Measurements from ENCODE around the gene CDR2. TPM values are rescaled to one million over a fixed set of nuclear protein-coding genes. Genes with fewer than 3 reads are reported as not detected.

Gene CDR2
- total RNA-seq, 2 donors from 2014 or later = 17.6 to 24.3 TPM

GRCh38 chr16:22348291-22348690 is 26.1 kb downstream of the CDR2 start:
- DNase-seq = no peak
- Histone ChIP-seq H3K4me3 (ENCODE audit: low read length) (no peak overlapping the region), H3K9me3 (ENCODE audit: control insufficient read depth, low read length) (peaks cover 6% of the 10 kb centered on the region), H3K27ac (ENCODE audit: low read depth, low read length) (no peak overlapping the region), H3K27me3 (ENCODE audit: control insufficient read depth, insufficient read depth, low read length, poor library complexity, severe bottlenecking) (no peaks in the 10 kb centered on the region), H3K4me1 (ENCODE audit: control insufficient read depth, insufficient read depth, low read length) (peaks cover 9% of the 10 kb centered on the region), H3K36me3 (ENCODE audit: control insufficient read depth, insufficient read depth, low read length) (peaks cover 78% of the 10 kb centered on the region), H3K9ac (ENCODE audit: extremely low read depth, low read length, poor library complexity, severe bottlenecking) (no peak overlapping the region)
- WGBS, 2 experiments (ENCODE audit: insufficient coverage in 1 of 2, insufficient read length in 1 of 2) = 100% methylated on average over 2 of the region's 2 CpGs
- Mint-ChIP-seq H3K36me3 (ENCODE audit: low read depth) (peaks cover 59% of the 10 kb centered on the region), H3K4me3 (no peak overlapping the region), H3K9me3 (peaks cover 7% of the 10 kb centered on the region), H3K27me3 (ENCODE audit: insufficient read depth) (no peaks in the 10 kb centered on the region), H3K4me1 (peaks cover 24% of the 10 kb centered on the region), H3K27ac (no peak overlapping the region)
- TF ChIP-seq, protein P1, sequence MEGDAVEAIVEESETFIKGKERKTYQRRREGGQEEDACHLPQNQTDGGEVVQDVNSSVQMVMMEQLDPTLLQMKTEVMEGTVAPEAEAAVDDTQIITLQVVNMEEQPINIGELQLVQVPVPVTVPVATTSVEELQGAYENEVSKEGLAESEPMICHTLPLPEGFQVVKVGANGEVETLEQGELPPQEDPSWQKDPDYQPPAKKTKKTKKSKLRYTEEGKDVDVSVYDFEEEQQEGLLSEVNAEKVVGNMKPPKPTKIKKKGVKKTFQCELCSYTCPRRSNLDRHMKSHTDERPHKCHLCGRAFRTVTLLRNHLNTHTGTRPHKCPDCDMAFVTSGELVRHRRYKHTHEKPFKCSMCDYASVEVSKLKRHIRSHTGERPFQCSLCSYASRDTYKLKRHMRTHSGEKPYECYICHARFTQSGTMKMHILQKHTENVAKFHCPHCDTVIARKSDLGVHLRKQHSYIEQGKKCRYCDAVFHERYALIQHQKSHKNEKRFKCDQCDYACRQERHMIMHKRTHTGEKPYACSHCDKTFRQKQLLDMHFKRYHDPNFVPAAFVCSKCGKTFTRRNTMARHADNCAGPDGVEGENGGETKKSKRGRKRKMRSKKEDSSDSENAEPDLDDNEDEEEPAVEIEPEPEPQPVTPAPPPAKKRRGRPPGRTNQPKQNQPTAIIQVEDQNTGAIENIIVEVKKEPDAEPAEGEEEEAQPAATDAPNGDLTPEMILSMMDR (conservative IDR thresholded peaks at IDR 0.05) = no peak

DNA sequence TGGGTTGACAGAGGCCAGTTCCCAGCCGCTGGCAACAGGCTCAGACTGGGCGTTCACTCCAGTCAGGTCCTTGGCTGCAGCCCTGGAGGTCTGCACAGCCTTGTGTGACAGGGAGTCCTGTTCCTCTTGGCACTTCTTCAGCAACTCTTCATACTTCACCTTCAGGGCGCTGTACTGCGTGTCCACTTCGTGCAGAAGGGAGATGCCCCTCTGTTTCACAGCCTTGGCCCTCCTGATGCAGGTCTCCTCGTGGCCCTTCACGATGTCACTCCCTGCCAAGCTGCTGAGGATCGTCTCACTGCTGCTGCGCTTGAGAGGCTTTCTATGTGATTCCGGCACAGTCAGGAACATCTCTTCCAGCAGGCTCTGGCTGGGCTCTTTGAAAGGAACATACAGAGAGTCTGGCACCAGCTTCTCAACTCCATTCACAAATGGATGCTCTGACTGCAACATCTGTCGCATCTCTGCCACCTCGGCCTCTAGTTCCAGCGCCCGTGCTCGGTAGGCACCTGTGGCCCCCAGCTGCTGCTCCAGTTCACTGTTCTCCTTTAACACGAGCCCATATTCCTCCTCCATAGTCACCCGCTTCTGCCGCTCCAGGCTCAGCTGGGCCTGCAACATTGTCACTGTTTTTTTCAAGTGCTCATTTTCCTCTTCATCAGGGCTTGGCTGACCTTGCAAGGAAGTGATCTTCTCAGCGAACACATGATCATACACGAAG is 27.2 kb downstream of the CDR2 start:
- H3K4me1 ChIP-seq (ENCODE audit: control insufficient read depth, insufficient read depth, low read length) = peaks cover 6% of the 10 kb centered on the region

DNA sequence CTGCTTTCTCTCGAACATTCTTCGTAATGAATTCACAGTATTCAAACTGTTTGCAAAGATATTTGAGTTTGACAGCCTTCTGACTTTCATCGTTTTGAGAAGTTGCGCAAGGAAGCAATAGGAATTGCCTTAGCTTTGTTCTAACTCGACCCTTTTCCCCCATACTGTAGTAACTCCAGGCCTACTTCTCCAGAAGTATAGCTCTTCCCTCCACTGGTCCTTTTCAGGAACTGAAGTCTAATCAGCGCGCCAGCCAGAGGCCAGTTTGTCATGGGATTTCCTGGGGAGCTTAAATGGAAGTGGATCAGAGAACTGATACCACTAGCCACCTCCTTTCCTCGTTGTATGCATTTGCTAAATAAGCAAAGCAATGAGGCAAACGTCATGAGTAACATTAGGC is 27.9 kb downstream of the CDR2 start:
- H3K9me3 ChIP-seq (ENCODE audit: control insufficient read depth, low read length) = peaks cover 14% of the 10 kb centered on the region
- H3K9ac ChIP-seq (ENCODE audit: extremely low read depth, low read length, poor library complexity, severe bottlenecking) = no peak overlapping the region
- H3K4me3 ChIP-seq (ENCODE audit: low read length) = no peak overlapping the region
- Mint-ChIP-seq H3K9me3 (peaks cover 4% of the 10 kb centered on the region), H3K36me3 (ENCODE audit: low read depth) (peaks cover 49% of the 10 kb centered on the region), H3K4me1 (peaks cover 15% of the 10 kb centered on the region), H3K27me3 (ENCODE audit: insufficient read depth) (no peaks in the 10 kb centered on the region), H3K27ac (peak overlapping the region; percentile 11), H3K4me3 (no peak overlapping the region)
- no peaks in the 10 kb centered on the region for H3K27me3 ChIP-seq (ENCODE audit: control insufficient read depth, insufficient read depth, low read length, poor library complexity, severe bottlenecking)
- H3K27ac ChIP-seq (ENCODE audit: low read depth, low read length) = no peak overlapping the region
- peaks cover 65% of the 10 kb centered on the region for H3K36me3 ChIP-seq (ENCODE audit: control insufficient read depth, insufficient read depth, low read length)
- 89 to 91% methylated on average over 9 of the region's 9 CpGs for WGBS, 2 experiments (ENCODE audit: insufficient coverage in 1 of 2, insufficient read length in 1 of 2)
- TF ChIP-seq, protein P1 (conservative IDR thresholded peaks at IDR 0.05) = no peak
- DNase-seq = no peak
- H3K4me1 ChIP-seq (ENCODE audit: control insufficient read depth, insufficient read depth, low read length) = peaks cover 6% of the 10 kb centered on the region

More for the DNA sequence above, 27.2 kb downstream of the CDR2 start:
- H3K36me3 ChIP-seq (ENCODE audit: control insufficient read depth, insufficient read depth, low read length) = peaks cover 73% of the 10 kb centered on the region
- H3K9me3 Mint-ChIP-seq = peaks cover 7% of the 10 kb centered on the region
- no peak overlapping the region for H3K9ac ChIP-seq (ENCODE audit: extremely low read depth, low read length, poor library complexity, severe bottlenecking)
- TF ChIP-seq, protein P1 (conservative IDR thresholded peaks at IDR 0.05) = no peak
- WGBS, 2 experiments (ENCODE audit: insufficient coverage in 1 of 2, insufficient read length in 1 of 2) = 93 to 99% methylated on average over 15 to 20 of the region's 20 CpGs
- H3K27ac ChIP-seq (ENCODE audit: low read depth, low read length) = no peak overlapping the region
- H3K9me3 ChIP-seq (ENCODE audit: control insufficient read depth, low read length) = peaks cover 7% of the 10 kb centered on the region
- H3K27me3 Mint-ChIP-seq (ENCODE audit: insufficient read depth) = no peaks in the 10 kb centered on the region
- H3K4me3 ChIP-seq (ENCODE audit: low read length) = no peak overlapping the region
- H3K27ac Mint-ChIP-seq = no peak overlapping the region
- no peak for DNase-seq
- peaks cover 54% of the 10 kb centered on the region for H3K36me3 Mint-ChIP-seq (ENCODE audit: low read depth)
- no peak overlapping the region for H3K4me3 Mint-ChIP-seq
- no peaks in the 10 kb centered on the region for H3K27me3 ChIP-seq (ENCODE audit: control insufficient read depth, insufficient read depth, low read length, poor library complexity, severe bottlenecking)
- H3K4me1 Mint-ChIP-seq = peaks cover 15% of the 10 kb centered on the region

Measured in endodermal cell (in vitro differentiated cells).